ENCODE data around the gene KRTAP10-3. TPM values are rescaled to one million over a fixed set of nuclear protein-coding genes. Genes with fewer than 3 reads are reported as not detected.
"Not testable (repeated sequence)": the region's sequence is repeated elsewhere in the genome, so short reads cannot be mapped to it uniquely, and the experiment has no call there.

Gene KRTAP10-3
- total and polyA plus RNA-seq, 2 donors: not detected

GRCh38 chr21:44594406-44594916, 35.9 kb upstream of the KRTAP10-3 start:
- WGBS: 83% methylated on average over 12 of the region's 12 CpGs
- Histone ChIP-seq H3K4me1 (ENCODE audit: insufficient read depth) (no peaks in the 10 kb centered on the region), H3K4me3 (ENCODE audit: low read depth, low read length) (no peak overlapping the region), H3K36me3 (ENCODE audit: insufficient read depth) (no peaks in the 10 kb centered on the region), H3K27ac (ENCODE audit: low read depth) (no peak overlapping the region)
- no peak for DNase-seq (ENCODE audit: extremely low spot score)

DNA sequence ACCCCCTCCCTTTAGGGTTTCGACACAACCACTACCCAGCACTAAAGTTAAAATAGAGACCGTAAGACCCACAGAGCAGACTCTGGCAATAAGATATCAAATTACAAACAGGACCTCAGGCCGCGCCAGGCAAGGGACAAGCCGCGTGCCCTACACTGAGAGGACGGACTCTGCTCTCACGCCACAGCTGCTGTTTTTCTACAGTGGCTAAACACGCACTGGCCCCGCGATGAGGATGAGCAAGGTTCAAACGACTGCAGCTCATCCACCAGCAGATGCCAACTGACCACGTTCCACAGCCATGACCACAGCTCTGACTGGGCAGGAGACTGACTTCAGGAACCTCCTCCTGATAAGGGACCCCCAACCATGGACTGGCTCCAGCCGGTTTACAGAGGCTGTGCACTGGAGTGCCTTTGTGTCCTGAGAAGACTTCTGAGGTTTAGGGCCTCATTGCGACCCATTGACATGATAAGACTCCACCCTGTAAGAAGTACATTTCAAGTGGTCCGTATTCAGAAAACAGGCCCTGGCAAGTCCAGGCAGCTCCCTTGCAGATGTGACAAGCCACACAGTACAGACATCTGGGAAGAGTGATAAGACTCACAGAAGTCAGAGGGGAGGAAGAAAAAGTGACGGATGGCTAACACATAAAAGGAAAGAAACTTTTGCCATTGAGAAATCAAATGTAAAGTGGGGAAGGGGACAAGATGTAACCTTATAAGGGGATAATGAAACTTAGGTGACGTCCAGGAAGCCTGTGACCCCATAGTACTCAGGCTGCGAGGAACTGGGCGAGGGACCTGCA, 35.2 kb upstream of the KRTAP10-3 start:
- DNase-seq (ENCODE audit: extremely low spot score): no peak
- H3K4me1 ChIP-seq (ENCODE audit: insufficient read depth): no peaks in the 10 kb centered on the region
- 40% methylated on average over 20 of the region's 20 CpGs for WGBS
- H3K27ac ChIP-seq (ENCODE audit: low read depth): no peak overlapping the region
- H3K36me3 ChIP-seq (ENCODE audit: insufficient read depth): no peaks in the 10 kb centered on the region
- H3K4me3 ChIP-seq (ENCODE audit: low read depth, low read length): no peak overlapping the region

DNA sequence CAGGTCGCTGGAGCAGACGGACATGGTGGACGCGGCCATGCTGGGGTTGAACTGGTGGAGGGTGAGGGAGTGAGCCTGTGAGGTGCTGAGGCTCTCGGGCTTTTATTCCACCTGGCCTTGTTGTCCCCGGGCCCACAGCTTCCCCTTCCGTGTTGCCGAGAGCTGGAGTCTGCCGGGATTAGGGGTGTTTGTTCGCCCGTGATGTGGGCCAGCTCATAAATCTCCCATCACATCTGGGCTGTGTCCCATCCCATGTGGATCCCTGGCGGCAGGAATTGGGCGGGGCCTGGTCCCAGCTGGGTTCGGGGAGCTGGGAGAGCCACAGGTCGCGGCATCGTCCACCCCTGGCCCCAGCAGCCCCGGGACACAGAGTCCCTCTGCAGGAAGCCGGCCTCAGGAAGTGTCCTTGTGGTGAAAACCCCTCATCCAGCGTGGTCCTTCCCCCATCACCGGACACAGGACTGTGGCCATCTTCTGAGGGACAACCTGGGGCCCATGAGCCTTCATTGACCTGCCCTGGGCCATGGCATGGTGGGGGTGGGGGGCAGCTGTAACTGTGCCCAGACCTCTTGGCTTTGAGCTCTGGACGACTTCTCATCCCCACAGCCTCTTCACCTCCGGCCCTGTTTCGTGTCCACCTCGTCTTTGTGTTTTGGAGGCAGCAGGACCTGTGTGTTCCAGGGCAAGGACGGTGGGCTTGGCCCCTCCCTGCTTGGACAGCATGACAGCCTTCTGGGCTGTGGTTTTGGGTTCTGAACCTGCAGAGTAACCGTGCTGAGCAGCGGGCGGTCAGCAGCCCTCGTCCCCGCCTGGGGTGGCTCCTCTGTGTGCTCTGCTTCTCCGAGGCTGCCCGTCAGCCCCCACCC, 34.1 kb upstream of the KRTAP10-3 start, which contains the start of gene KRTAP10-6:
KRTAP10-6 (minus strand) TSS at position 60 of the 866 bp plus-strand sequence; CDS start at position 39, 21 bp downstream.
- H3K36me3 ChIP-seq (ENCODE audit: insufficient read depth): no peaks in the 10 kb centered on the region
- no peak within 1 kb of the TSS for H3K27ac ChIP-seq (ENCODE audit: low read depth)
- no peak within 1 kb of the TSS for H3K4me3 ChIP-seq (ENCODE audit: low read depth, low read length)
- DNase-seq (ENCODE audit: extremely low spot score): no peak
- 45% methylated on average over 33 of the region's 33 CpGs for WGBS
- no peaks in the 10 kb centered on the region for H3K4me1 ChIP-seq (ENCODE audit: insufficient read depth)

GRCh38 chr21:44591801-44592130, 33.2 kb upstream of the KRTAP10-3 start:
- not testable (repeated sequence) for H3K27ac ChIP-seq (ENCODE audit: low read depth); H3K36me3 ChIP-seq (ENCODE audit: insufficient read depth); H3K4me3 ChIP-seq (ENCODE audit: low read depth, low read length); H3K4me1 ChIP-seq (ENCODE audit: insufficient read depth); DNase-seq (ENCODE audit: extremely low spot score)
- 37% methylated on average over 4 of the region's 4 CpGs for WGBS

GRCh38 chr21:44590897-44591800, 32.6 kb upstream of the KRTAP10-3 start:
- H3K4me3 ChIP-seq (ENCODE audit: low read depth, low read length); H3K36me3 ChIP-seq (ENCODE audit: insufficient read depth); H3K4me1 ChIP-seq (ENCODE audit: insufficient read depth); H3K27ac ChIP-seq (ENCODE audit: low read depth); DNase-seq (ENCODE audit: extremely low spot score): not testable (repeated sequence)
- 57% methylated on average over 17 of the region's 19 CpGs for WGBS

DNA sequence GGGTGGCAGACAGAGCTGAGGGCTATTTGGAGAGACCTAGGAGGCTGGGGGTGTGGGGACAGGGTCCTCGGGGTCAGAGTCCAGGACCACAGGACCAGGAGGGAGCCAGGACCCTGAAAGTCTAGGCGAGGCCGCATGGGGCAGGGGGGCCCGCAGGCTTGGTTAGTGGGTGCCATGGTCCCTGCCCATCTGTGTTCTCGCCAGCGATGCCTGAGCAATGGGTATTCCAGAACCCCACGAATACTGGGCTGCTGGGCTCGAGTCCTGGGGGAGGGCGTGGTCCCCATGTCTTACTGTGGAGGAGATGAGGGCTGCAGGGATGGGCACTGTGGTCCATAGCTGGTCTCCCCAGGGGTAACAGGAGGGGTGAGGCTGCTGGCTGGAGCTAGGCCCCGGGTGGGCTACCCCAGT, 31.7 kb upstream of the KRTAP10-3 start:
- DNase-seq (ENCODE audit: extremely low spot score): no peak
- H3K4me3 ChIP-seq (ENCODE audit: low read depth, low read length): no peak overlapping the region
- no peak overlapping the region for H3K27ac ChIP-seq (ENCODE audit: low read depth)
- whole genome bisulfite sequencing: 83% methylated on average over 10 of the region's 10 CpGs
- H3K36me3 ChIP-seq (ENCODE audit: insufficient read depth): no peaks in the 10 kb centered on the region
- no peaks in the 10 kb centered on the region for H3K4me1 ChIP-seq (ENCODE audit: insufficient read depth)

DNA sequence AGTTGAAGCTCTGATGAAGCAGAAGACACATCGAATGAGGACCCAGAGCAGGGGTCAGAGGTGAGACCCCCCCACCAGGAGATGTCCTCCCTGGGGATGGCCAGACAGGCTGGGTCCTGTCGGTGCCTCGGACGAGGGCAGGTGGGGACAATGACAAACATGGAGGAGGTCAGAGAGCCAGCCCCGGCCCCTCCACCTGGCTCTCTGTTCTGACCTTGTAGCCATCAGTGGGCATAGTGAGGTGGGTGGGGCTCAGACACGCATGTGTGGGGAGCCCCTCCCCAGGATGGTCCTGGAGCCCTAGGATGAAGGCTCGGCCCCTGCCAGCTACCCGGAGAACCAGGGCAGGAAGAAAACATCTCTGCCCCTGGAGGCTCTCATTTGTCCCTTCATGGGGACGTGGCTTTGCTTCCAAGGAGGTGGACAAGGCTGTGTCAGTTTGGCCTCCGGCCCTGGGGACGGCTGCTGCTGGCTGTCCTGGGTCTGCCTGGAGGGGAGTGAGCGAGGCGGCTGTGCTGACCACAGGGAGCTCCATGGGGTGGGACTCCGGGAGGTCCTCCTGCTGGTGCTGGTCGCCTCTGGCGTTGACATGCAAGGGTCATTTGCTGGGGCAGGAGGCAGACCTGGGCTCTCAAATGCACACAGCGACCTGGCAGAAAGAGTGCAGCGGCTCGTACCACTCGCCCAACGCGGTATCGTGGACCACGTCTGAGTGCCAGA, 31.2 kb upstream of the KRTAP10-3 start:
- no peak overlapping the region for H3K27ac ChIP-seq (ENCODE audit: low read depth)
- 81% methylated on average over 24 of the region's 24 CpGs for WGBS
- H3K4me3 ChIP-seq (ENCODE audit: low read depth, low read length): no peak overlapping the region
- H3K36me3 ChIP-seq (ENCODE audit: insufficient read depth): no peaks in the 10 kb centered on the region
- DNase-seq (ENCODE audit: extremely low spot score): no peak
- H3K4me1 ChIP-seq (ENCODE audit: insufficient read depth): no peaks in the 10 kb centered on the region

DNA sequence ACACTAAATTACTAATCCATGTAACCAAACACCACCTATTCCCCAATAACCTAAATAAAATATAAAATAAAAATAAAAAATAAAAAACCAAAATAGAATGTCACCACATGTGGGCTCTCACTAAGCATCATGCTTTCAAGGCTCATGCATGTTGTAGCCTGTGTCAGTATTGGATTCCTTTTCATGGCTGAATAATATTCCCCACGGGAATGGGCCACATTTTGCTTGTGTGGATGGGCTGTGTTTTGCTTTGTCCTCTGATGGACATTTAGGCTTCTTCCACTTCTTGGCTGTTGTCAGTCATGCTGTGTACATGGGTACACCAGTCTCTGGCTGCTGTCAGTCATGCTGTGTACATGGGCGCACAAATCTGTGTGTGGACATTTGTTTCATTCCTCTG, 30.5 kb upstream of the KRTAP10-3 start:
- 96% methylated on average over 2 of the region's 2 CpGs for WGBS
- DNase-seq (ENCODE audit: extremely low spot score): no peak
- Histone ChIP-seq H3K4me3 (ENCODE audit: low read depth, low read length) (no peak overlapping the region), H3K27ac (ENCODE audit: low read depth) (no peak overlapping the region), H3K36me3 (ENCODE audit: insufficient read depth) (no peaks in the 10 kb centered on the region), H3K4me1 (ENCODE audit: insufficient read depth) (no peaks in the 10 kb centered on the region)

- Histone ChIP-seq H3K36me3 (ENCODE audit: insufficient read depth) (no peaks in the 10 kb centered on the region), H3K27ac (ENCODE audit: low read depth) (no peak overlapping the region), H3K4me3 (ENCODE audit: low read depth, low read length) (no peak overlapping the region), H3K4me1 (ENCODE audit: insufficient read depth) (no peaks in the 10 kb centered on the region)
- DNase-seq (ENCODE audit: extremely low spot score): no peak
- WGBS: 85% methylated on average over 3 of the region's 3 CpGs
These were observed 27.3 kb upstream of the KRTAP10-3 start for GRCh38 chr21:44585892-44586291.

GRCh38 chr21:44583800-44584147, 25.2 kb upstream of the KRTAP10-3 start:
- 50% methylated on average over 6 of the region's 6 CpGs for WGBS
- no peaks in the 10 kb centered on the region for H3K36me3 ChIP-seq (ENCODE audit: insufficient read depth)
- no peak overlapping the region for H3K4me3 ChIP-seq (ENCODE audit: low read depth, low read length)

GRCh38 chr21:44583089-44583799, 24.6 kb upstream of the KRTAP10-3 start:
- 13% methylated on average over 11 of the region's 11 CpGs for WGBS
- DNase-seq (ENCODE audit: extremely low spot score): peak; percentile 23
- H3K4me1 ChIP-seq (ENCODE audit: insufficient read depth): no peaks in the 10 kb centered on the region
- H3K36me3 ChIP-seq (ENCODE audit: insufficient read depth): no peaks in the 10 kb centered on the region
- H3K4me3 ChIP-seq (ENCODE audit: low read depth, low read length): no peak overlapping the region
- H3K27ac ChIP-seq (ENCODE audit: low read depth): no peak overlapping the region

More at GRCh38 chr21:44583800-44584147, 25.2 kb upstream of the KRTAP10-3 start:
- H3K27ac ChIP-seq (ENCODE audit: low read depth): no peak overlapping the region
- no peaks in the 10 kb centered on the region for H3K4me1 ChIP-seq (ENCODE audit: insufficient read depth)
- no peak for DNase-seq (ENCODE audit: extremely low spot score)

DNA sequence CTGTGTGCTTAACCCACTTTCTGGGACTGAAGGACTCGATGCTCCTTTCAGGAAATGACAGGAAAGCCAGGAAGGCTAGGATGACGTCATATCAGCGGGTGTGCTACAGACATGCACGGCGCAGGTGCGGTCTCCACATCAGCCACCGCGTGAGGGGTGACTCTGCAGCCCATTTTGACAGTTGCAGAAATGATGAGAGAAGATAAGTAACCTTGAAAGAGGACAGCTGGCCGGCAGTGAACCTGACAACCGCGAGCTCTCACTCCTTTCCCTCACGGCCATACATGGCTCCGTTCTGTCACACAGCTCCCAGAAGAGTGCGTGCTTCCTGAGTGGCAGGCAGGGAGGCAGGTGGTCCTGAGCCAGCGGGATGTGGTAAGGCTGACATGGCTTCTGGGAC, 23.5 kb upstream of the KRTAP10-3 start:
- H3K27ac ChIP-seq (ENCODE audit: low read depth): no peak overlapping the region
- H3K4me1 ChIP-seq (ENCODE audit: insufficient read depth): no peaks in the 10 kb centered on the region
- WGBS: 77% methylated on average over 15 of the region's 15 CpGs
- no peak for DNase-seq (ENCODE audit: extremely low spot score)
- no peak overlapping the region for H3K4me3 ChIP-seq (ENCODE audit: low read depth, low read length)
- no peaks in the 10 kb centered on the region for H3K36me3 ChIP-seq (ENCODE audit: insufficient read depth)

All from urinary bladder (tissue), 4 donors.